ENCODE data around the gene TRIM21. TPM values are rescaled to one million over a fixed set of nuclear protein-coding genes. Genes with fewer than 3 reads are reported as not detected.

Gene TRIM21
- total RNA-seq, 1 donor from 2014 or later = 77.1 TPM

Other genes with a start within 250 kb of the TRIM21 start
- gene OR52B4, start 25.3 kb downstream of the TRIM21 start, total RNA-seq = not detected in 2 replicates
- gene OR52K2, start 55.6 kb upstream of the TRIM21 start, total RNA-seq = not detected in 2 replicates
- 0.05 TPM in 1 of 2 replicates, not detected in the other for gene OR52K1, start 88.9 kb upstream of the TRIM21 start, total RNA-seq
- gene OR52M1, start 151.5 kb upstream of the TRIM21 start, total RNA-seq = not detected in 2 replicates
- not detected in 2 replicates for gene OR52I2, start 188.0 kb upstream of the TRIM21 start, total RNA-seq
- gene OR52I1, start 200.3 kb upstream of the TRIM21 start, total RNA-seq = 0.07 TPM in 1 of 2 replicates, not detected in the other
- 11.0 and 11.8 TPM in 2 replicates for gene TRIM68, start 214.5 kb upstream of the TRIM21 start, total RNA-seq
- gene OR51D1, start 243.8 kb upstream of the TRIM21 start, total RNA-seq = not detected in 2 replicates